Endodermal cell (in vitro differentiated cells): Measurements from ENCODE around the gene SEPSECS. TPM values are rescaled to one million over a fixed set of nuclear protein-coding genes. Genes with fewer than 3 reads are reported as not detected.

Experiments
- DNase-seq: peaks from one replicate; pipeline ENCODE4 v3.0.0-alpha.2; 2017
- H3K27ac ChIP-seq: 2 replicates; pipeline ENCODE4 v1.5.1; 2013; ENCODE audit warnings: mild to moderate bottlenecking, low read depth, low read length, moderate library complexity
- H3K27me3 ChIP-seq: 2 replicates; pipeline ENCODE4 v1.6.1; 2013; ENCODE audit warnings: mild to moderate bottlenecking, low read length, moderate library complexity; ENCODE audit not compliant: insufficient read depth, control insufficient read depth, poor library complexity, severe bottlenecking
- H3K36me3 ChIP-seq: 2 replicates; pipeline ENCODE4 v1.7.0; 2013; ENCODE audit warnings: mild to moderate bottlenecking, low read length, moderate library complexity; ENCODE audit not compliant: control insufficient read depth, insufficient read depth
- H3K4me1 ChIP-seq: one replicate; pipeline ENCODE4 v1.7.0; 2013; ENCODE audit warnings: low read length; ENCODE audit not compliant: control insufficient read depth, insufficient read depth
- H3K4me3 ChIP-seq: 2 replicates; pipeline ENCODE4 v1.5.1; 2013; ENCODE audit warnings: mild to moderate bottlenecking, low read length, moderate library complexity
- H3K9ac ChIP-seq: 2 replicates; pipeline ENCODE4 v1.6.1; 2013; ENCODE audit warnings: mild to moderate bottlenecking, low read length, moderate library complexity; ENCODE audit not compliant: poor library complexity, severe bottlenecking; ENCODE audit errors: extremely low read depth
- H3K9me3 ChIP-seq: 2 replicates; pipeline ENCODE4 v1.6.1; 2013; ENCODE audit warnings: mild to moderate bottlenecking, low read length, moderate library complexity; ENCODE audit not compliant: control insufficient read depth
- H3K27ac Mint-ChIP-seq: 2 replicates; pipeline ENCODE4 v1.8.0; 2020; ENCODE audit warnings: mixed read lengths
- H3K27me3 Mint-ChIP-seq: 2 replicates; pipeline ENCODE4 v1.8.0; 2021; ENCODE audit warnings: mild to moderate bottlenecking, mixed read lengths; ENCODE audit not compliant: insufficient read depth
- H3K36me3 Mint-ChIP-seq: 2 replicates; pipeline ENCODE4 v1.8.0; 2020; ENCODE audit warnings: low read depth, mixed read lengths
- H3K4me1 Mint-ChIP-seq: 2 replicates; pipeline ENCODE4 v1.8.0; 2020; ENCODE audit warnings: mixed read lengths
- H3K4me3 Mint-ChIP-seq: 2 replicates; pipeline ENCODE4 v1.8.0; 2020; ENCODE audit warnings: mild to moderate bottlenecking, moderate library complexity, mixed read lengths
- H3K9me3 Mint-ChIP-seq: 2 replicates; pipeline ENCODE4 v1.8.0; 2020; ENCODE audit warnings: mild to moderate bottlenecking, mixed read lengths
- WGBS, 2 experiments: methylation state at CpG; one replicate each; pipeline versions ENCODE4 v1.1.5 to v1.1.7; 2013; ENCODE audit warnings: missing lambda C conversion rate in 2 of 2, mixed read lengths in 1 of 2; ENCODE audit not compliant: insufficient coverage in 1 of 2, insufficient read length in 1 of 2; 5-methylcytosine and 5-hydroxymethylcytosine counted together
- total RNA-seq, 2 donors: library from RNA; stranded (reverse); fragmentation: NEBNext Ultra II Directional in 1 of 2; extraction: Animal tissue kit (Norgen Biotek cat#: 25700) in 1 of 2; gene quantifications; 2 replicates in 1 of 2; 3 replicates in 1 of 2; pipeline ENCODE4 v1.2.1, GENCODE V29; 2021
- TF ChIP-seq, protein P1 (sequence below): fragments of 200-600 bp; sonication (generic); conservative IDR thresholded peaks from 2 replicates; pipeline ENCODE4 v1.5.0; 2021; ENCODE audit warnings: antibody characterized with exemption, mild to moderate bottlenecking

The SEPSECS gene
- total RNA-seq, 2 donors from 2014 or later = 5.9 to 12.6 TPM

DNA sequence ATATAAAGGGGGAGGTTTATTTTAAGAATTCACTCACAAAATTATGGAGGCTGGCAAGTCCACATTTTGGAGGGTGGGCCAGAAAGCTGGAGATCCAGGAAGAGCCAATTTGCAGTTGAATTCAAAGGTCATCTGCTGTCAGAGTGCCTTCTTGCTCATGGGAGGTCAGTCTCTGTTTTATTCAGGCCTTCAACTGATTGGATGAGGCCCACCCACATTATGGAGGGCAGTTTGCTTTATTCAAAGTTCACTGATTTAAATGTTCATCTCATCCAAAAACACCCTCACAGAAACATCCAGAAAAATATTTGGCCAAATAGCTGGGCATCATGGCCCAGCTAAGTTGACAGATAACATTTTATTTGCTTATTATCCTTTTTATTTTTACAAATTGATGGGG is 59.5 kb downstream of the SEPSECS start:
- Histone ChIP-seq H3K27me3 (no peaks in the 10 kb centered on the region), H3K36me3 (no peaks in the 10 kb centered on the region), H3K9ac (no peak overlapping the region), H3K4me1 (no peaks in the 10 kb centered on the region), H3K4me3 (no peak overlapping the region), H3K9me3 (peaks cover 20% of the 10 kb centered on the region), H3K27ac (no peak overlapping the region)
- Mint-ChIP-seq H3K9me3 (peaks cover 13% of the 10 kb centered on the region), H3K36me3 (no peaks in the 10 kb centered on the region), H3K4me3 (no peak overlapping the region), H3K4me1 (peaks cover 7% of the 10 kb centered on the region), H3K27ac (no peak overlapping the region), H3K27me3 (peaks cover 1% of the 10 kb centered on the region)
- no peak for DNase-seq
- TF ChIP-seq, protein P1, sequence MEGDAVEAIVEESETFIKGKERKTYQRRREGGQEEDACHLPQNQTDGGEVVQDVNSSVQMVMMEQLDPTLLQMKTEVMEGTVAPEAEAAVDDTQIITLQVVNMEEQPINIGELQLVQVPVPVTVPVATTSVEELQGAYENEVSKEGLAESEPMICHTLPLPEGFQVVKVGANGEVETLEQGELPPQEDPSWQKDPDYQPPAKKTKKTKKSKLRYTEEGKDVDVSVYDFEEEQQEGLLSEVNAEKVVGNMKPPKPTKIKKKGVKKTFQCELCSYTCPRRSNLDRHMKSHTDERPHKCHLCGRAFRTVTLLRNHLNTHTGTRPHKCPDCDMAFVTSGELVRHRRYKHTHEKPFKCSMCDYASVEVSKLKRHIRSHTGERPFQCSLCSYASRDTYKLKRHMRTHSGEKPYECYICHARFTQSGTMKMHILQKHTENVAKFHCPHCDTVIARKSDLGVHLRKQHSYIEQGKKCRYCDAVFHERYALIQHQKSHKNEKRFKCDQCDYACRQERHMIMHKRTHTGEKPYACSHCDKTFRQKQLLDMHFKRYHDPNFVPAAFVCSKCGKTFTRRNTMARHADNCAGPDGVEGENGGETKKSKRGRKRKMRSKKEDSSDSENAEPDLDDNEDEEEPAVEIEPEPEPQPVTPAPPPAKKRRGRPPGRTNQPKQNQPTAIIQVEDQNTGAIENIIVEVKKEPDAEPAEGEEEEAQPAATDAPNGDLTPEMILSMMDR = no peak

DNA sequence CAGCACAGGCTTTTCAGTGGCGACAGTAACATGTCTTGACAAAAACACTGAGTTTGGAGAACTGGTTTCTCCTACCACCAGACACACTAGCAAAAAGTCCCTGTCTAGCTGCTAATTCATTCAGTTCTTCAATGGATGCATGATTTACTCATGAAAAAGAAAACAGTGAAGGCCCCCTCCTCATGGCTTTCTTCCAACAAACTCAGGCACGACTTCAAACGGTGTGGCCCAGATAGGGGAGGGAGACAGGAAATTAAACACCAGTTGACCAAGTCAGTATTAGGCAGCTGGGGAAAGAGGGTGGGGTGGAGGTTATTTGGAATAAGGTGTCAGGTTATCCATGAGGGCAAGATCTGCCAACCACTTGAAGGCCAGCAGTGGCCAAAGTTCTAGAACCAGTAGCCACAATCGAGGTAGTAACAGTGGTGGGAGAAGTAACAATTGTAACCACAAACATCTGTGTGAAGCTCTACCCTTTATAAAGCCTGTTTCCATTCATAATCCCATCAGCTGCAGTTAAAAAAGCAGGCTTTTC is 60.2 kb downstream of the SEPSECS start:
- H3K9me3 Mint-ChIP-seq = peaks cover 13% of the 10 kb centered on the region
- 90 to 100% methylated on average over 2 to 4 of the region's 4 CpGs for WGBS, 2 experiments
- H3K36me3 ChIP-seq = no peaks in the 10 kb centered on the region
- TF ChIP-seq, protein P1 = no peak
- no peak overlapping the region for H3K4me3 ChIP-seq
- no peak for DNase-seq
- H3K27ac Mint-ChIP-seq = no peak overlapping the region
- H3K27me3 Mint-ChIP-seq = peaks cover 1% of the 10 kb centered on the region
- no peaks in the 10 kb centered on the region for H3K36me3 Mint-ChIP-seq
- H3K4me1 Mint-ChIP-seq = peaks cover 7% of the 10 kb centered on the region
- H3K9me3 ChIP-seq = peaks cover 20% of the 10 kb centered on the region
- no peaks in the 10 kb centered on the region for H3K4me1 ChIP-seq
- no peak overlapping the region for H3K4me3 Mint-ChIP-seq
- H3K27me3 ChIP-seq = no peaks in the 10 kb centered on the region
- no peak overlapping the region for H3K27ac ChIP-seq
- H3K9ac ChIP-seq = no peak overlapping the region

DNA sequence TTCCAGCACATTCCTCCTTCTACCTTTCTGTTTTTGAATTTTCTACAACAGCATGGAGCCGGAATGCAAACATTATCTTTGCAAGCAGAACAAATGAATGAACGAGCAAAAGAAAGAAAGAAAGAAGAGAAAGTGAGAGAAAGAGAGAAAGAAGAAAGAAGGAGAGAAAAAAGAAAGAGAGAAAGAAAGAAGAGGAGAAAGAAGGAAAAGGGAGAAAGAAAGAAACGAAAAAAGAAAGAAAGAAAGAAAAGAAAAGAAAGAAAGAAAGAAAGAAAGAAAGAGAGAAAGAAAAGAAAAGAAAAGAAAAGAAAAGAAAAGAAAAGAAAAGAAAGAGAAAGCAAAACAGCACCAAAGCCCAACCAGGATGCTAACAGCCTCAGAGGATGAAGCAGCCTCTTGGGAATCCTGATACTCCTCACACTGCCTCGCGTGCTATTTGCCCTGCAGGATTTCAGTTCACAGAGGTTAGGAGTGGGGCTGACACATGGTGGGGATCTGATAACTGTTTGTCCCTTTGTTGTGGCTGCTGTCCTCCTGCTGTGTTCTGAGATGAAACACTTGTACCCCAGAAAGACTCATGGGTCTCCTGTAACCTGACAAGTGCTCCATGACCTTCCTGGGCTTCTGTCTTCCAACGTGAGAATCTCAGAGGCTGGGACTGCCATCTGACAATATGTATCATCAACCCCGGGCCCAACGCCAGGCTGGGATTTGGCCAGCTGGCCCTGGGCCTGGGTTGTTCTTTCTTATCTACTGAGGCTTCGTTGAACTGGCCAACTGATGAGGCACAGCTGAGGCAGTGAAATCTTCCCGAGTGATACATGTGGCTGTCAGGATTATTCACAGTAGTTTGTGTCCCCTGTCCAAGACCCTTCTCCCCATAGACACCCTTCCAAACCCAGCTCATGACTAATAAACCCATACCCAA is 61.0 kb downstream of the SEPSECS start:
- no peak overlapping the region for H3K4me3 ChIP-seq
- peaks cover 13% of the 10 kb centered on the region for H3K9me3 Mint-ChIP-seq
- 86 to 89% methylated on average over 6 to 10 of the region's 10 CpGs for WGBS, 2 experiments
- peaks cover 20% of the 10 kb centered on the region for H3K9me3 ChIP-seq
- no peaks in the 10 kb centered on the region for H3K36me3 ChIP-seq
- peaks cover 2% of the 10 kb centered on the region for H3K4me1 Mint-ChIP-seq
- H3K4me3 Mint-ChIP-seq = no peak overlapping the region
- peaks cover 1% of the 10 kb centered on the region for H3K27me3 Mint-ChIP-seq
- no peak overlapping the region for H3K9ac ChIP-seq
- H3K27ac ChIP-seq = no peak overlapping the region
- no peaks in the 10 kb centered on the region for H3K4me1 ChIP-seq
- H3K27ac Mint-ChIP-seq = no peak overlapping the region
- no peaks in the 10 kb centered on the region for H3K36me3 Mint-ChIP-seq
- TF ChIP-seq, protein P1 = no peak
- no peaks in the 10 kb centered on the region for H3K27me3 ChIP-seq
- DNase-seq = no peak
